ENCODE data around the gene GSC2. TPM values are rescaled to one million over a fixed set of nuclear protein-coding genes. Genes with fewer than 3 reads are reported as not detected.

GSC2 gene
- total RNA-seq, 6 experiments from 2014 or later = not detected

DNA sequence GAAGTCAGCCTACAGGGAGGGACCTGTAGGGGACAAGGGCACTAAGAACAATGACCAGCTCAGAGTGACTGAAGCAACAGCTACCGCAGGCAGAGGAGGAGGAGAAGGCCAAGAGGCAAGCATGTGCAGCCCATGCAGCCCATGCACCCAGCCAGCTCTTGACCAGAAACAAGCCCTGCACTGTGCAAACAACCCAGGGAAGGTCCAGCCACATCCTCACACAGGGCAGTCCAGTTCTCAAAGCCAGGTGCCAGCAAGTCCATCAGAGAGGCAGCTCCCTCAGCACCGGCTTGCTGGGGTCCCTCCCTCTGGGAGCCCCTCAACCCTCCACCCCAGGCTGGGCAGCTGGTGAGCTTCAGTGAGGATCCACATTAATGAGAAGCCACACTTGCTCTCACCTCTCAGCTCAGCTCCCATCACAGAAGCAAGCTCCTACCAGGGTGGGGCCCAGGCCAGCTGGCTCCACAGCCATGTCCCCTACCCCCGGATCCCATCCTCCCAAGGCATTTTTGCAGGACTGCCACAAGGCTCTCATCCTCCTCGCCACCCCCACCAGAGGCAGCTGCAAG lies 35.0 kb downstream of the GSC2 start:
- Mint-ChIP-seq H3K27ac (no peak overlapping the region), H3K27me3 (ENCODE audit: insufficient read depth) (no peaks in the 10 kb centered on the region), H3K36me3 (ENCODE audit: low read depth) (no peaks in the 10 kb centered on the region), H3K9me3 (no peaks in the 10 kb centered on the region), H3K4me3 (no peak overlapping the region), H3K4me1 (ENCODE audit: low read depth) (peaks cover 27% of the 10 kb centered on the region)
- TF ChIP-seq, protein P1, sequence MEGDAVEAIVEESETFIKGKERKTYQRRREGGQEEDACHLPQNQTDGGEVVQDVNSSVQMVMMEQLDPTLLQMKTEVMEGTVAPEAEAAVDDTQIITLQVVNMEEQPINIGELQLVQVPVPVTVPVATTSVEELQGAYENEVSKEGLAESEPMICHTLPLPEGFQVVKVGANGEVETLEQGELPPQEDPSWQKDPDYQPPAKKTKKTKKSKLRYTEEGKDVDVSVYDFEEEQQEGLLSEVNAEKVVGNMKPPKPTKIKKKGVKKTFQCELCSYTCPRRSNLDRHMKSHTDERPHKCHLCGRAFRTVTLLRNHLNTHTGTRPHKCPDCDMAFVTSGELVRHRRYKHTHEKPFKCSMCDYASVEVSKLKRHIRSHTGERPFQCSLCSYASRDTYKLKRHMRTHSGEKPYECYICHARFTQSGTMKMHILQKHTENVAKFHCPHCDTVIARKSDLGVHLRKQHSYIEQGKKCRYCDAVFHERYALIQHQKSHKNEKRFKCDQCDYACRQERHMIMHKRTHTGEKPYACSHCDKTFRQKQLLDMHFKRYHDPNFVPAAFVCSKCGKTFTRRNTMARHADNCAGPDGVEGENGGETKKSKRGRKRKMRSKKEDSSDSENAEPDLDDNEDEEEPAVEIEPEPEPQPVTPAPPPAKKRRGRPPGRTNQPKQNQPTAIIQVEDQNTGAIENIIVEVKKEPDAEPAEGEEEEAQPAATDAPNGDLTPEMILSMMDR (IDR thresholded peaks at IDR 0.05) = no peak
- no peak for DNase-seq

DNA sequence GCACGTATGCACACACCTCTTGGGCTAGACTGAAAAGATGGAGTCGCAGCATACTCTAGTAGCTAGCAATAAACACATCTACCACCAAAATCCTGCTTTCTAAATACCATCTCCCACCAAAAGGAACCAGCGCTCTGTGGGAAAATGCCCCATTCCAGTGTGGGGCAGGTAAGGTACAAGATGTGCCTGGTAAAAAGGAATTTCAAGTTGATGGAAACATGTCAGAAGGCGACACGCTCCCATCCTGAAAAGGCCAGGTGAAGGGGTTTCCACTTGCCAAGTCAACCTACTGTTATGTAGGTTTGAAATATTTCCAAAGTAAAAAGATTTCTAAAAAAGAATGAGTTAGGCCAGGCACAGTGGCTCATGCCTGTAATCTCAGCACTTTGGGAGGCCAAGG lies 36.7 kb downstream of the GSC2 start:
- Mint-ChIP-seq H3K4me1 (ENCODE audit: low read depth) (peaks cover 36% of the 10 kb centered on the region), H3K36me3 (ENCODE audit: low read depth) (no peaks in the 10 kb centered on the region), H3K27ac (no peak overlapping the region), H3K9me3 (no peaks in the 10 kb centered on the region), H3K27me3 (ENCODE audit: insufficient read depth) (no peaks in the 10 kb centered on the region), H3K4me3 (no peak overlapping the region)
- DNase-seq = no peak
- TF ChIP-seq, protein P1 (IDR thresholded peaks at IDR 0.05) = no peak

DNA sequence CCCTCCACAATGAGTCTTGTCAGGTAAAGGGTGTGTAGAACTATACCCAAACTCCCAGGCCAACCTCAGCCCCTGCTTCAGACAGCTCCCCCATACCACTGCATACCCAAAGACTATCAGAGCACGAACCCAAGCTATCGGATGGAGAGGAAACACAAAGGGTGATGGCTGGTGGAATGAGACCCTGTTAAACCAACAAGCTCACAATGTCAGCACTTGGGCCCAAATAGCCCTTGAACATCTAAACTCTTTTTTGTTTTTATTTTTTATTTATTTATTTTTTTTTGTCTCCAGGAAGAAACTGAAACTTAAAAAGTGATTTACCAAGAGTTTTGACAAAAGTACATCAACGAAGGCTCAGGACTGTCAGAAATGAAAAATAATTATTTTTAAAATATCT lies 38.5 kb downstream of the GSC2 start:
- TF ChIP-seq, protein P1 (IDR thresholded peaks at IDR 0.05) = no peak
- Mint-ChIP-seq H3K36me3 (ENCODE audit: low read depth) (no peaks in the 10 kb centered on the region; the same call in 1 of the 2 replicates), H3K27me3 (ENCODE audit: insufficient read depth) (no peaks in the 10 kb centered on the region; the same call in 1 of the 2 replicates), H3K4me1 (ENCODE audit: low read depth) (peaks cover 47% of the 10 kb centered on the region), H3K4me3 (no peak overlapping the region), H3K27ac (no peak overlapping the region), H3K9me3 (no peaks in the 10 kb centered on the region)
- DNase-seq = no peak

DNA sequence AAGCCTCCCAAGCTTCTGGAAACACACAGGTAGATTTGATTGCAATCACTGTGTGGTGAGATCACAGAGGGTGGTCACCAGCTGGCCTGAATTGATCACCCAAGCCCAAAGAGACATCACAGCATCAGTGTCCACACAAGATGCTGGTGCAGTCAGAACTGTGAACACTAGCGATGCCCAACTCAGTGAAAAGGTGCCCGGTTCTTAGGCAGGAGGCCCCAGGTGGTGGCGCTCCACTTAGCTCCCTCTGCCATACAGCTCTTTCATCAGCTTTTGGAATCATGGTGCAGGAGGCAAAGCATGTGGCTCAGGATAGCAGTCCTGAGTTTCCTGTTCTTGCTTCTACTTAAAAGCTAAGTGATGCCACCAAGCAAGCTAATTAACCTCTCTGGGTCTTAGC lies 39.0 kb downstream of the GSC2 start:
- no peaks in the 10 kb centered on the region for H3K9me3 Mint-ChIP-seq
- no peaks in the 10 kb centered on the region; the same call in 1 of the 2 replicates for H3K36me3 Mint-ChIP-seq (ENCODE audit: low read depth)
- H3K4me3 Mint-ChIP-seq = no peak overlapping the region
- TF ChIP-seq, protein P1 (IDR thresholded peaks at IDR 0.05) = 0 out of 2 replicates have a peak, but pooled peaks have one; percentile 7
- no peaks in the 10 kb centered on the region; the same call in 1 of the 2 replicates for H3K27me3 Mint-ChIP-seq (ENCODE audit: insufficient read depth)
- DNase-seq = no peak
- H3K27ac Mint-ChIP-seq = no peak overlapping the region
- peaks cover 47% of the 10 kb centered on the region for H3K4me1 Mint-ChIP-seq (ENCODE audit: low read depth)

DNA sequence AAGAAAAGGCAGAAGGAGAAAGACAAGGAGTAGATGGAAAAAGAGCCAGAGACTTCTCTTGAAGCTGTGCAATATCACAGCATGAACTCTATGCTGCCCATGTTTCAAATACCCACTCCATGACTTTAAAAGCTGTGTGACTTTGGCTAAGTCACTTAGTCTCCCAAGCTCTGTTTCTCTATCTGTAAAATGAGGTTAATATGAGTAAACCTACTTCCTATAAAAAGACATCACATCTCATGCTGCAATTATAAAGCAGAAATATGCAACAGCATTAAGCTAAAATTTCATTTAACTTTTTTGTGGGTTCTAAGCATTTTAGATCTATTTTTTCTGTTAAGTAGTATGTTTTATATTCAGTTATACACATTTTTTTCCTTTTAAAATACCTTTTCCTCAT lies 39.4 kb downstream of the GSC2 start:
- DNase-seq = no peak
- TF ChIP-seq, protein P1 (IDR thresholded peaks at IDR 0.05) = no peak
- H3K4me1 Mint-ChIP-seq (ENCODE audit: low read depth) = peaks cover 44% of the 10 kb centered on the region
- no peak overlapping the region for H3K4me3 Mint-ChIP-seq
- no peak overlapping the region for H3K27ac Mint-ChIP-seq
- no peaks in the 10 kb centered on the region; the same call in 1 of the 2 replicates for H3K36me3 Mint-ChIP-seq (ENCODE audit: low read depth)
- H3K9me3 Mint-ChIP-seq = no peaks in the 10 kb centered on the region
- no peaks in the 10 kb centered on the region; the same call in 1 of the 2 replicates for H3K27me3 Mint-ChIP-seq (ENCODE audit: insufficient read depth)

Measured in HFFc6 (cell line).